SK-N-SH treated with all-trans-retinoic acid at 6 μM for 48 hours (cell line): Measurements from ENCODE around the gene RBMX2.

Experiments
- ATAC-seq: fragments of 200-7000 bp; cut with Tn5 transposase; 3 replicates; pipeline ENCODE4 v1.9.1; 2020; ENCODE audit warnings: mild to moderate bottlenecking, moderate library complexity
- ARNTL ChIP-seq: fragments of 450-650 bp; formaldehyde crosslinking; IDR thresholded peaks from 2 replicates; pipeline ENCODE4 v1.5.0; 2020; ENCODE audit warnings: low read depth, mild to moderate bottlenecking, moderate library complexity, borderline replicate concordance
- BACH2 ChIP-seq: fragments of 250-450 bp; sonication (Bioruptor Pico); IDR thresholded peaks from 2 replicates; pipeline ENCODE4 v1.9.0; 2021; ENCODE audit warnings: mild to moderate bottlenecking, borderline replicate concordance
- ESRRG ChIP-seq: fragments of 250-450 bp; sonication (Bioruptor Pico); IDR thresholded peaks from 2 replicates; pipeline ENCODE4 v1.6.1; 2021; ENCODE audit warnings: mild to moderate bottlenecking
- GLIS3 ChIP-seq: fragments of 250-450 bp; sonication (Bioruptor Pico); IDR thresholded peaks from 2 replicates; pipeline ENCODE4 v1.5.0; 2020; ENCODE audit warnings: mild to moderate bottlenecking, moderate library complexity
- ISL1 ChIP-seq: fragments of 250-450 bp; sonication (Bioruptor Pico); IDR thresholded peaks from 2 replicates; pipeline ENCODE4 v2.1.2; 2022; ENCODE audit warnings: mild to moderate bottlenecking, moderate library complexity
- OSR1 ChIP-seq: fragments of 250-450 bp; sonication (Bioruptor Pico); IDR thresholded peaks from 2 replicates; pipeline ENCODE4 v1.8.0; 2022; ENCODE audit warnings: moderate library complexity, mild to moderate bottlenecking, inconsistent platforms
- PPARA ChIP-seq: fragments of 250-450 bp; sonication (Bioruptor Pico); IDR thresholded peaks from 2 replicates; pipeline ENCODE4 v1.5.0; 2020; ENCODE audit warnings: mild to moderate bottlenecking, borderline replicate concordance
- RARB ChIP-seq: fragments of 250-450 bp; sonication (Bioruptor Pico); IDR thresholded peaks from 2 replicates; pipeline ENCODE4 v1.8.0; 2021; ENCODE audit warnings: mild to moderate bottlenecking, moderate library complexity
- SNAI2 ChIP-seq: fragments of 250-450 bp; sonication (Bioruptor Pico); IDR thresholded peaks from 2 replicates; pipeline ENCODE4 v1.5.0; 2020; ENCODE audit warnings: mild to moderate bottlenecking, moderate library complexity
- TCF4 ChIP-seq: fragments of 250-450 bp; sonication (Bioruptor Pico); IDR thresholded peaks from 2 replicates; pipeline ENCODE4 v1.8.0; 2021; ENCODE audit warnings: mild to moderate bottlenecking, moderate library complexity, borderline replicate concordance
- TOX ChIP-seq: fragments of 250-450 bp; sonication (Bioruptor Pico); IDR thresholded peaks from 2 replicates; pipeline ENCODE4 v1.8.0; 2021; ENCODE audit warnings: mild to moderate bottlenecking, moderate library complexity, borderline replicate concordance
- ZC3H10 ChIP-seq: fragments of 250-450 bp; sonication (Bioruptor Pico); IDR thresholded peaks from 2 replicates; pipeline ENCODE4 v1.5.1; 2021; ENCODE audit warnings: mild to moderate bottlenecking, moderate library complexity
- ZFP3 ChIP-seq: fragments of 250-450 bp; sonication (Bioruptor Pico); IDR thresholded peaks from 2 replicates; pipeline ENCODE4 v1.5.0; 2020; ENCODE audit warnings: mild to moderate bottlenecking, moderate library complexity
- ZFP30 ChIP-seq: fragments of 450-650 bp; formaldehyde crosslinking; IDR thresholded peaks from 2 replicates; pipeline ENCODE4 v1.5.0; 2022; ENCODE audit warnings: mild to moderate bottlenecking, moderate library complexity
- ZNF565 ChIP-seq: fragments of 450-650 bp; formaldehyde crosslinking; conservative IDR thresholded peaks from 2 replicates; pipeline ENCODE4 v1.5.0; 2020; ENCODE audit warnings: low read depth, mild to moderate bottlenecking, moderate library complexity
- ZNF70 ChIP-seq: fragments of 450-650 bp; formaldehyde crosslinking; IDR thresholded peaks from 2 replicates; pipeline ENCODE4 v1.5.0; 2020; ENCODE audit warnings: mild to moderate bottlenecking, moderate library complexity
- ZNF8 ChIP-seq: fragments of 450-650 bp; formaldehyde crosslinking; IDR thresholded peaks from 2 replicates; pipeline ENCODE4 v1.5.0; 2020; ENCODE audit warnings: mild to moderate bottlenecking, moderate library complexity
- TF ChIP-seq, protein P1 (sequence below): fragments of 250-450 bp; sonication (Bioruptor Pico); IDR thresholded peaks from 2 replicates; pipeline ENCODE4 v1.5.1; 2021; ENCODE audit warnings: mild to moderate bottlenecking, moderate library complexity
- TF ChIP-seq, protein P2 (sequence below): fragments of 250-450 bp; sonication (Bioruptor Pico); IDR thresholded peaks from 2 replicates; pipeline ENCODE4 v1.5.1; 2020; ENCODE audit warnings: low read depth, mild to moderate bottlenecking, moderate library complexity
- TF ChIP-seq, protein P3 (sequence below): fragments of 250-450 bp; sonication (Bioruptor Pico); IDR thresholded peaks from 2 replicates; pipeline ENCODE4 v1.8.0; 2020; ENCODE audit warnings: mild to moderate bottlenecking, moderate library complexity, borderline replicate concordance
- TF ChIP-seq, protein P4 (sequence below): fragments of 250-450 bp; sonication (Bioruptor Pico); IDR thresholded peaks from 2 replicates; pipeline ENCODE4 v1.8.0; 2021; ENCODE audit warnings: low read depth, mild to moderate bottlenecking, moderate library complexity, borderline replicate concordance

Gene RBMX2

DNA sequence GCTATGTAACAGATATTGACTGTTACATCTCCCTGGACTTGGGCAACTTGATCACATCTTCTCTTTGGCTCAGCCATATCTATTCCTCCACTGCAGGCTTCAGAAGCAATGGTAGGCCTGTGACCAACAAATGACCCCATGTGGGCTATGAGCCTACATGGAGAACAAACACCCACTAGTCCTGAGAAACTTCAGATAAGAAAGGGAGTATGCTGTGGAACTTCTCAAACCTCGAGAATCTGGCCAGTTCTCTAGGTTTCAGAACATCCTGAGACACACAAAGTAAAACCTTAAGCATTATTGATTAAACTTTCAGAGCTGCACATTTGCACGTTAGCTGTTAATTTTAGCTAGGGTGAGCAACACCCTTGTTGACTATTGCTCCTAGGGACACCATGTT is 16.3 kb downstream of the RBMX2 start:
- TF ChIP-seq, protein P1, sequence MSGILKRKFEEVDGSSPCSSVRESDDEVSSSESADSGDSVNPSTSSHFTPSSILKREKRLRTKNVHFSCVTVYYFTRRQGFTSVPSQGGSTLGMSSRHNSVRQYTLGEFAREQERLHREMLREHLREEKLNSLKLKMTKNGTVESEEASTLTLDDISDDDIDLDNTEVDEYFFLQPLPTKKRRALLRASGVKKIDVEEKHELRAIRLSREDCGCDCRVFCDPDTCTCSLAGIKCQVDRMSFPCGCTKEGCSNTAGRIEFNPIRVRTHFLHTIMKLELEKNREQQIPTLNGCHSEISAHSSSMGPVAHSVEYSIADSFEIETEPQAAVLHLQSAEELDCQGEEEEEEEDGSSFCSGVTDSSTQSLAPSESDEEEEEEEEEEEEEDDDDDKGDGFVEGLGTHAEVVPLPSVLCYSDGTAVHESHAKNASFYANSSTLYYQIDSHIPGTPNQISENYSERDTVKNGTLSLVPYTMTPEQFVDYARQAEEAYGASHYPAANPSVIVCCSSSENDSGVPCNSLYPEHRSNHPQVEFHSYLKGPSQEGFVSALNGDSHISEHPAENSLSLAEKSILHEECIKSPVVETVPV (CRISPR knock-in tag), result no peak
- TF ChIP-seq ZFP3 (CRISPR knock-in tag) (no peak), ISL1 (CRISPR knock-in tag) (no peak), RARB (CRISPR knock-in tag) (no peak), ZNF70 (no peak), SNAI2 (CRISPR knock-in tag) (no peak), ZC3H10 (CRISPR knock-in tag) (no peak), ZNF8 (no peak), ESRRG (CRISPR knock-in tag) (no peak), ARNTL (CRISPR knock-in tag) (no peak), ZFP30 (CRISPR knock-in tag) (no peak), TCF4 (CRISPR knock-in tag) (no peak), ZNF565 (CRISPR knock-in tag) (no peak), PPARA (no peak), GLIS3 (CRISPR knock-in tag) (no peak)
- TF ChIP-seq, protein P2, sequence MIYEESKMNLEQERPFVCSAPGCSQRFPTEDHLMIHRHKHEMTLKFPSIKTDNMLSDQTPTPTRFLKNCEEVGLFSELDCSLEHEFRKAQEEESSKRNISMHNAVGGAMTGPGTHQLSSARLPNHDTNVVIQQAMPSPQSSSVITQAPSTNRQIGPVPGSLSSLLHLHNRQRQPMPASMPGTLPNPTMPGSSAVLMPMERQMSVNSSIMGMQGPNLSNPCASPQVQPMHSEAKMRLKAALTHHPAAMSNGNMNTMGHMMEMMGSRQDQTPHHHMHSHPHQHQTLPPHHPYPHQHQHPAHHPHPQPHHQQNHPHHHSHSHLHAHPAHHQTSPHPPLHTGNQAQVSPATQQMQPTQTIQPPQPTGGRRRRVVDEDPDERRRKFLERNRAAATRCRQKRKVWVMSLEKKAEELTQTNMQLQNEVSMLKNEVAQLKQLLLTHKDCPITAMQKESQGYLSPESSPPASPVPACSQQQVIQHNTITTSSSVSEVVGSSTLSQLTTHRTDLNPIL (CRISPR knock-in tag), result no peak
- TF ChIP-seq, protein P3, sequence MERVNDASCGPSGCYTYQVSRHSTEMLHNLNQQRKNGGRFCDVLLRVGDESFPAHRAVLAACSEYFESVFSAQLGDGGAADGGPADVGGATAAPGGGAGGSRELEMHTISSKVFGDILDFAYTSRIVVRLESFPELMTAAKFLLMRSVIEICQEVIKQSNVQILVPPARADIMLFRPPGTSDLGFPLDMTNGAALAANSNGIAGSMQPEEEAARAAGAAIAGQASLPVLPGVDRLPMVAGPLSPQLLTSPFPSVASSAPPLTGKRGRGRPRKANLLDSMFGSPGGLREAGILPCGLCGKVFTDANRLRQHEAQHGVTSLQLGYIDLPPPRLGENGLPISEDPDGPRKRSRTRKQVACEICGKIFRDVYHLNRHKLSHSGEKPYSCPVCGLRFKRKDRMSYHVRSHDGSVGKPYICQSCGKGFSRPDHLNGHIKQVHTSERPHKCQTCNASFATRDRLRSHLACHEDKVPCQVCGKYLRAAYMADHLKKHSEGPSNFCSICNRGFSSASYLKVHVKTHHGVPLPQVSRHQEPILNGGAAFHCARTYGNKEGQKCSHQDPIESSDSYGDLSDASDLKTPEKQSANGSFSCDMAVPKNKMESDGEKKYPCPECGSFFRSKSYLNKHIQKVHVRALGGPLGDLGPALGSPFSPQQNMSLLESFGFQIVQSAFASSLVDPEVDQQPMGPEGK, result no peak
- TF ChIP-seq, protein P4, sequence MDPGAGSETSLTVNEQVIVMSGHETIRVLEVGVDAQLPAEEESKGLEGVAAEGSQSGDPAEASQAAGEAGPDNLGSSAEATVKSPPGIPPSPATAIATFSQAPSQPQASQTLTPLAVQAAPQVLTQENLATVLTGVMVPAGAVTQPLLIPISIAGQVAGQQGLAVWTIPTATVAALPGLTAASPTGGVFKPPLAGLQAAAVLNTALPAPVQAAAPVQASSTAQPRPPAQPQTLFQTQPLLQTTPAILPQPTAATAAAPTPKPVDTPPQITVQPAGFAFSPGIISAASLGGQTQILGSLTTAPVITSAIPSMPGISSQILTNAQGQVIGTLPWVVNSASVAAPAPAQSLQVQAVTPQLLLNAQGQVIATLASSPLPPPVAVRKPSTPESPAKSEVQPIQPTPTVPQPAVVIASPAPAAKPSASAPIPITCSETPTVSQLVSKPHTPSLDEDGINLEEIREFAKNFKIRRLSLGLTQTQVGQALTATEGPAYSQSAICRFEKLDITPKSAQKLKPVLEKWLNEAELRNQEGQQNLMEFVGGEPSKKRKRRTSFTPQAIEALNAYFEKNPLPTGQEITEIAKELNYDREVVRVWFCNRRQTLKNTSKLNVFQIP, result no peak
- ATAC-seq, result no peak

DNA sequence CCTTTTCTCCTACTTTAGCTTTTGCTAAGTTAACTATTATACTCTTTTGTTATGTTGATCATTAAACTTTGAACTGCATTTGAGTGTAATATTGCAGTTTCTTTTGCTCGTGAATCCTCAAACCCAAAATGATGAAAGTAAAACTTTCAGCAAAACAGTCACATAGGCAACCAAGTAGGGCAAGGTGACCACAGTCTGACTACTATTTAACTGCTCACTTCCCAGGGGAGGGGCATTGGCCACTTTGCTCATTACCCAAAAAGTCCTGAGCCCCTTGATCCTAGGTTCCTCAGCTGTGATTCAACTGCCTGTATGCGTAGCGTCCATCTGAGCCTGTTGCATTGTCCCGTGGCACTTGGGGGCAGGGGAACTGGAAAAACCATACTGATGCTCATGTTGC is 17.0 kb downstream of the RBMX2 start:
- TF ChIP-seq RARB (CRISPR knock-in tag) (no peak), ZFP3 (CRISPR knock-in tag) (no peak), ESRRG (CRISPR knock-in tag) (no peak), ZNF565 (CRISPR knock-in tag) (no peak), ZNF70 (no peak), ISL1 (CRISPR knock-in tag) (no peak), ZC3H10 (CRISPR knock-in tag) (no peak), SNAI2 (CRISPR knock-in tag) (no peak), OSR1 (CRISPR knock-in tag) (no peak), BACH2 (CRISPR knock-in tag) (no peak), PPARA (no peak), ARNTL (CRISPR knock-in tag) (no peak), TOX (CRISPR knock-in tag) (no peak), GLIS3 (CRISPR knock-in tag) (no peak), ZNF8 (no peak), TCF4 (CRISPR knock-in tag) (no peak)
- TF ChIP-seq, protein P2 (CRISPR knock-in tag), result no peak
- TF ChIP-seq, protein P1 (CRISPR knock-in tag), result no peak
- TF ChIP-seq, protein P4, result no peak
- TF ChIP-seq, protein P3, result no peak
- TF ChIP-seq, all 23 proteins: peak for 0
- ATAC-seq, result no peak
